Measurements from ENCODE around the gene EOMES.

Gene EOMES

DNA sequence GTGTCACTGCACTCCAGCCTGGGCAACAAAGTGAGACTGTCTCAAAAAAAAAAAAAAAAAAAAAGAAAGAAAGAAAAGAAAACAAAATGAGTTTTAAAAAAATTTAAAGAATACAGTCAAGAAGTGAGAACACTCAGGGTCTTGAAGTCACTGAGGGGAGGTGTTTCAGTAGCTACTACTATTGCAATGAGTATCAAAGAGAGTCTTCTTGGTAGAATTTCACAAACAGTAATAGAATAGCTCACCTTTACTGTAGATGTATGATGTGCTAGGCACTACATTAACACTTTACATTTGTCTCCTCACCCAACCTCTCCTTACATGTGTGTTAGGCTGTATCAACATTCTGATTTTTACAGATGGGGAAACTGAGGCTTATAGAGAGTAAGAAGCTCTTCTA lies 43.9 kb downstream of the EOMES start:
- DNase-seq = no peak

- DNase-seq = no peak
These were observed 44.6 kb downstream of the EOMES start for GRCh38 chr3:27677565-27677964.

DNA sequence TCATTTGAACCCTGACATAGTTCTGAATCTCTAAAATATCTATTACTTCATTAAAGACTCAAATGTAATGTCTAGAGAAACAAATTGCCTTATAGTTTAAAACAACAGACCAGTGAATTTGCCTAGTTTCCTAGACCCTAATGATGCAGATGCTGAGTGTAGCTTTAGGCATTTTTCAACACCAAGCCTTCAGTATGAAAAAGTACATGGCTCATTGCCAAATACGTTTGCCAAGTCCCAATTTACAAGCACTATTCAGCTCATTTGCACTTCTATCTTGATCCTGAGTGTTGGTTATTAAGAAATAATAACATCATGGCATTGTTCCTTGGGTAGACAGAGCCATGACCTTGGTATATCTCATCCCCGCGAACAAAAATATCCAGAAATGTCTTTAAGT lies 46.8 kb downstream of the EOMES start:
- no peak for DNase-seq

DNA sequence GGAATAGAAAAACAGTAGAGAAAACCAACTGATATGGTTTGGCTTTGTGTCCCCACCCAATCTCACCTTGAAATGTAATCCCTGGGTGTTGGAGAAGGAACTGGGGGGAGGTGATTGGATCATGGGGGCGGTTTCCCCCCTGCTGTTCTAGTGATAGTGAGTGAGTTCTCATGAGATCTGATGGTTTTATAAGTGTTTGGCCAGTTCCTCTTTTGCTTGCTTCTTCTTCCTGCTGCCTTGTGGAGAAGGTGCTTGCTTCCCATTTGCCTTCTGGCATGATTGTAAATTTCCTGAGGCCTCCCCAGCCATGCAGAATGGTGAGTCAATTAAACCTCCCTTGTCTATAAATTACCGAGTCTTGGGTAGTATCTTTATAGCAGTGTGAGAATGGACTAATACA lies 48.4 kb downstream of the EOMES start:
- DNase-seq = no peak

- no peak for DNase-seq
These were observed 51.0 kb downstream of the EOMES start for GRCh38 chr3:27671101-27671500.

- DNase-seq = no peak
These were observed 51.5 kb downstream of the EOMES start for GRCh38 chr3:27670619-27671018.

- DNase-seq = no peak
These were observed 52.5 kb downstream of the EOMES start for GRCh38 chr3:27669591-27669990.

DNA sequence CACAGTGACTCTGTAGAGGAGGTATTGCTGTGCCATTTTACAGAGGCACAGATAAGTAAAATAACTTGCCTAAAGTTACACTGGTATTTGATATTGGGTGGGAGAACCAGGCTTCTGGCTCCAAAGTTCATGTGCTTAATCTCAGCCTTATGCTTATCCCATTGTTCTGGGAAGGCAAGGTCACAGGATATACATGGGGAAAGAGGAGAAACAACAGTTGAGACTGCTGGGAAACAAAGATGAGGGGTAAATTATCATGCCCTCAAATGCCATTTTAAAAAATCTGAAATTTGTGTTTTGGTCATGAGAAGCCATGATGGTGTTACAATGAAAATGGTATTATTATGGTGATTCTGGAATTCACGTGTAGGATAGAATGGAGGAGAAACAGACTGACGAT lies 54.4 kb downstream of the EOMES start:
- DNase-seq = no peak

DNA sequence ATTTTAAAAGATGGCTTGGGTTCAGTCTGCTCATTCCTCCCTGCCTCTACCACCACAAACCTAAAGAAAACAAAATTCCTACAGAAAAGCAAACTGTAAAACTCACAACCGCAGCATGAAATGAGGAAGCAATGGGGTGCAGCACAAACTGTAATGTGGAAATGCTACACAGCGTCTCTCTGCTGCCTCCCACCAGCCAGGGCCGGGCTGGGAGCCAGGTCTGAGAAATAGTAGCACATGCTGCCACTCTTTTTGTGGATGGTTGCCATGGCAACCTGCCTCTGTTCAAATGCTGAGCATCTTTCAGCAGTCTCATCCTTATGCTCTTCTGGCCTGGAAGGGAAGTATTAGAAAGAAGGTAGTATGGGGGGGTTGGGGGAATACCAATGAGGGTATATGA lies 55.4 kb downstream of the EOMES start:
- DNase-seq = peak; percentile 55

DNA sequence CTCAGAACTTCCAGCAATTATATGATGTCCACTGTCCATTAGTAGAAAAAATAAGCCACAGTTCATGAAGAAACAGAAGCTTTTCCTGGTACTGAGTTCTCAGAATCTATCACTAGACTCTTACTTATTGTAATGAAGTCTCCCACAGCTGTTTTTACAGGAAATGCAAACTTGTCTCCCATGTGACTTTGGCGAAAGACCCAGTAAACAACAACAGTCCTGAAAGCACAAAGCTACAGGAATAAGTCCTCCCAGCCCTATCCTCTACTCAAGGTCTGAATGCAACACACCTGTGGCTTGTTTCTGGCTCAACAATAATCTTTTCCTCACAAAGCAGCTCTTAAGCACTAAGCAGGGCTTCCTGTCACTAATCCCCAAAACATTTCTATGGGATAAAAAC lies 55.9 kb downstream of the EOMES start:
- DNase-seq = no peak

Measured in KG1 (cell line).